Central memory CD8-positive, alpha-beta T cell (primary cell): ENCODE results near the gene KDM7A.

Experiments
- ATAC-seq: fragments of 150-1000 bp; cut with Tn5 transposase; replicated peaks from 2 replicates; pipeline ENCODE4 v1.10.0; 2022; ENCODE audit warnings: mild to moderate bottlenecking, moderate FRiP score, moderate number of reproducible peaks; ENCODE audit not compliant: poor library complexity, severe bottlenecking; ENCODE audit errors: extremely low read depth
- DNase-seq, 2 donors: peaks; one replicate each; pipeline ENCODE4 v3.0.0; 2021; ENCODE audit warnings: low spot score in 2 of 2
- H3K27ac Mint-ChIP-seq: one replicate; pipeline ENCODE4 v1.8.0; 2022; ENCODE audit warnings: low read depth, mild to moderate bottlenecking, moderate library complexity, mixed read lengths
- H3K27me3 Mint-ChIP-seq: one replicate; pipeline ENCODE4 v1.8.0; 2022; ENCODE audit warnings: mixed read lengths
- H3K36me3 Mint-ChIP-seq: one replicate; pipeline ENCODE4 v1.8.0; 2022; ENCODE audit warnings: mild to moderate bottlenecking, moderate library complexity, mixed read lengths; ENCODE audit not compliant: insufficient read depth
- H3K4me1 Mint-ChIP-seq: one replicate; pipeline ENCODE4 v1.8.0; 2022; ENCODE audit warnings: mixed read lengths
- H3K4me3 Mint-ChIP-seq: one replicate; pipeline ENCODE4 v1.8.0; 2022; ENCODE audit warnings: mild to moderate bottlenecking, moderate library complexity, mixed read lengths
- H3K9me3 Mint-ChIP-seq: one replicate; pipeline ENCODE4 v1.8.0; 2022; ENCODE audit warnings: mixed read lengths

Gene KDM7A

GRCh38 chr7:140176811-140177702 lies at the start of gene KDM7A:
Gene KDM7A, minus strand, starts transcription at chr7:140176983. Its CDS starts 46 bp downstream, at chr7:140176937.
- ATAC-seq (peak; percentile 72), DNase-seq (peak; percentile 77 to 84)
- Mint-ChIP-seq H3K4me3 (peak within 1 kb of the TSS; percentile 95), H3K36me3 (peaks cover 18% of the 10 kb centered on the region), H3K4me1 (peaks cover 32% of the 10 kb centered on the region), H3K27me3 (peaks cover 7% of the 10 kb centered on the region), H3K9me3 (no peaks in the 10 kb centered on the region), H3K27ac (peak within 1 kb of the TSS; percentile 91)

GRCh38 chr7:140225562-140226249 lies 48.9 kb upstream of the KDM7A start:
- DNase-seq: no peak
- H3K9me3 Mint-ChIP-seq: no peaks in the 10 kb centered on the region
- no peaks in the 10 kb centered on the region for H3K27me3 Mint-ChIP-seq
- H3K27ac Mint-ChIP-seq: peak overlapping the region; percentile 83
- H3K4me3 Mint-ChIP-seq: peak overlapping the region; percentile 25
- peaks cover 11% of the 10 kb centered on the region for H3K36me3 Mint-ChIP-seq
- ATAC-seq: no peak
- H3K4me1 Mint-ChIP-seq: peaks cover 49% of the 10 kb centered on the region

GRCh38 chr7:140223515-140224221 lies 46.9 kb upstream of the KDM7A start:
- ATAC-seq (peak; percentile 44), DNase-seq (no peak)
- Mint-ChIP-seq H3K27ac (peak overlapping the region; percentile 81), H3K36me3 (no peaks in the 10 kb centered on the region), H3K4me3 (peak overlapping the region; percentile 42), H3K27me3 (no peaks in the 10 kb centered on the region), H3K4me1 (peaks cover 38% of the 10 kb centered on the region), H3K9me3 (no peaks in the 10 kb centered on the region)

GRCh38 chr7:140222814-140223213 lies 46.0 kb upstream of the KDM7A start:
- no peak overlapping the region for H3K4me3 Mint-ChIP-seq
- peaks cover 1% of the 10 kb centered on the region for H3K9me3 Mint-ChIP-seq
- no peaks in the 10 kb centered on the region for H3K27me3 Mint-ChIP-seq
- H3K4me1 Mint-ChIP-seq: peaks cover 38% of the 10 kb centered on the region
- ATAC-seq (no peak), DNase-seq (no peak)
- no peaks in the 10 kb centered on the region for H3K36me3 Mint-ChIP-seq
- no peak overlapping the region for H3K27ac Mint-ChIP-seq

GRCh38 chr7:140219672-140220524 lies 43.1 kb upstream of the KDM7A start:
- Mint-ChIP-seq H3K36me3 (no peaks in the 10 kb centered on the region), H3K4me3 (no peak overlapping the region), H3K27me3 (no peaks in the 10 kb centered on the region), H3K9me3 (peaks cover 5% of the 10 kb centered on the region), H3K4me1 (peaks cover 30% of the 10 kb centered on the region), H3K27ac (no peak overlapping the region)
- DNase-seq (no peak), ATAC-seq (no peak)

- ATAC-seq (no peak), DNase-seq (no peak)
- no peak overlapping the region for H3K27ac Mint-ChIP-seq
- H3K4me3 Mint-ChIP-seq: no peak overlapping the region
- H3K9me3 Mint-ChIP-seq: peaks cover 5% of the 10 kb centered on the region
- H3K4me1 Mint-ChIP-seq: peaks cover 31% of the 10 kb centered on the region
- H3K36me3 Mint-ChIP-seq: no peaks in the 10 kb centered on the region
- H3K27me3 Mint-ChIP-seq: no peaks in the 10 kb centered on the region
These were observed 41.9 kb upstream of the KDM7A start for GRCh38 chr7:140218656-140219055.

GRCh38 chr7:140217750-140218501 lies 41.1 kb upstream of the KDM7A start:
- DNase-seq: no peak
- no peaks in the 10 kb centered on the region for H3K27me3 Mint-ChIP-seq
- peaks cover 25% of the 10 kb centered on the region for H3K4me1 Mint-ChIP-seq
- H3K9me3 Mint-ChIP-seq: peaks cover 5% of the 10 kb centered on the region
- H3K27ac Mint-ChIP-seq: no peak overlapping the region
- ATAC-seq: no peak
- H3K4me3 Mint-ChIP-seq: no peak overlapping the region
- H3K36me3 Mint-ChIP-seq: no peaks in the 10 kb centered on the region

GRCh38 chr7:140215281-140215680 lies 38.5 kb upstream of the KDM7A start:
- H3K27ac Mint-ChIP-seq: peak overlapping the region; percentile 5
- H3K36me3 Mint-ChIP-seq: no peaks in the 10 kb centered on the region
- DNase-seq: no peak
- no peaks in the 10 kb centered on the region for H3K27me3 Mint-ChIP-seq
- no peak overlapping the region for H3K4me3 Mint-ChIP-seq
- ATAC-seq: no peak
- peaks cover 5% of the 10 kb centered on the region for H3K9me3 Mint-ChIP-seq
- peaks cover 41% of the 10 kb centered on the region for H3K4me1 Mint-ChIP-seq

- no peak for ATAC-seq
These were observed 37.4 kb upstream of the KDM7A start for GRCh38 chr7:140214075-140214684.

GRCh38 chr7:140213684-140214074 lies 36.9 kb upstream of the KDM7A start:
- no peak overlapping the region for H3K27ac Mint-ChIP-seq
- H3K9me3 Mint-ChIP-seq: peaks cover 5% of the 10 kb centered on the region
- no peak for DNase-seq
- no peaks in the 10 kb centered on the region for H3K27me3 Mint-ChIP-seq
- H3K4me3 Mint-ChIP-seq: no peak overlapping the region
- peaks cover 48% of the 10 kb centered on the region for H3K4me1 Mint-ChIP-seq
- no peak for ATAC-seq
- peaks cover 1% of the 10 kb centered on the region for H3K36me3 Mint-ChIP-seq

More at GRCh38 chr7:140214075-140214684, 37.4 kb upstream of the KDM7A start:
- H3K4me1 Mint-ChIP-seq: peaks cover 48% of the 10 kb centered on the region
- H3K27ac Mint-ChIP-seq: peak overlapping the region; percentile 5
- DNase-seq: no peak
- no peaks in the 10 kb centered on the region for H3K27me3 Mint-ChIP-seq
- no peaks in the 10 kb centered on the region for H3K36me3 Mint-ChIP-seq
- H3K4me3 Mint-ChIP-seq: no peak overlapping the region
- peaks cover 5% of the 10 kb centered on the region for H3K9me3 Mint-ChIP-seq
